DOHH2 (cell line): ENCODE measurements around the gene FAM180B.

ENCODE experiments used
- H3F3A ChIP-seq: fragments of 200-600 bp; sonication (generic), shearing (Covaris generic); 2 replicates; pipeline ENCODE4 v1.6.0; 2016; ENCODE audit warnings: antibody characterized with exemption, mild to moderate bottlenecking; ENCODE audit not compliant: control insufficient read depth, insufficient read depth
- H3K27ac ChIP-seq: fragments of 200-600 bp; sonication (generic); 2 replicates; pipeline ENCODE4 v1.5.1; 2014; ENCODE audit warnings: low read depth, mild to moderate bottlenecking, low read length, moderate library complexity
- H3K27me3 ChIP-seq: fragments of 200-600 bp; sonication (generic); 2 replicates; pipeline ENCODE4 v1.6.1; 2014; ENCODE audit warnings: mild to moderate bottlenecking, low read length, mixed read lengths; ENCODE audit not compliant: control insufficient read depth
- H3K36me3 ChIP-seq: fragments of 200-600 bp; sonication (generic); 2 replicates; pipeline ENCODE4 v1.6.1; 2014; ENCODE audit warnings: mild to moderate bottlenecking, low read length, moderate library complexity, mixed read lengths; ENCODE audit not compliant: control insufficient read depth
- H3K4me1 ChIP-seq: fragments of 200-600 bp; sonication (generic); 2 replicates; pipeline ENCODE4 v1.6.1; 2014; ENCODE audit warnings: mild to moderate bottlenecking, low read length, mixed read lengths; ENCODE audit not compliant: control insufficient read depth
- H3K4me2 ChIP-seq: fragments of 200-600 bp; sonication (generic); 2 replicates; pipeline ENCODE4 v1.6.0; 2014; ENCODE audit warnings: mild to moderate bottlenecking, low read length, moderate library complexity
- H3K4me3 ChIP-seq: fragments of 200-600 bp; sonication (generic); 2 replicates; pipeline ENCODE4 v1.5.1; 2014; ENCODE audit warnings: mild to moderate bottlenecking, low read length, mixed read lengths
- H3K79me2 ChIP-seq: fragments of 200-600 bp; sonication (generic); 2 replicates; pipeline ENCODE4 v1.6.1; 2014; ENCODE audit warnings: mild to moderate bottlenecking, low read length, mixed read lengths; ENCODE audit not compliant: control insufficient read depth
- H3K9me2 ChIP-seq: fragments of 200-600 bp; sonication (generic); replicated peaks from 2 replicates; pipeline ENCODE4 v1.6.1; 2014; ENCODE audit warnings: mild to moderate bottlenecking, low read length, mixed read lengths; ENCODE audit not compliant: control insufficient read depth
- H3K9me3 ChIP-seq: fragments of 200-600 bp; sonication (generic); 2 replicates; pipeline ENCODE4 v1.6.1; 2014; ENCODE audit warnings: antibody characterized with exemption, low read length, mixed read lengths; ENCODE audit not compliant: control insufficient read depth, insufficient read depth
- H4K20me1 ChIP-seq: fragments of 200-600 bp; sonication (generic); 2 replicates; pipeline ENCODE4 v1.6.0; 2014; ENCODE audit warnings: low read depth, mild to moderate bottlenecking, antibody characterized with exemption, low read length, moderate library complexity; ENCODE audit not compliant: control insufficient read depth, insufficient read depth
- EZH2phosphoT487 ChIP-seq: fragments of 200-600 bp; sonication (generic); IDR thresholded peaks from 2 replicates; pipeline ENCODE4 v1.6.1; 2017; ENCODE audit warnings: borderline replicate concordance, mild to moderate bottlenecking, antibody characterized with exemption, low read length, moderate library complexity, mixed read lengths
- TF ChIP-seq, protein P1 (sequence below): fragments of 200-600 bp; sonication (generic); IDR thresholded peaks from one replicate; pipeline ENCODE4 v1.5.1; 2014; ENCODE audit warnings: antibody characterized with exemption, mild to moderate bottlenecking, low read depth, low read length; ENCODE audit not compliant: poor library complexity, severe bottlenecking

FAM180B gene

DNA sequence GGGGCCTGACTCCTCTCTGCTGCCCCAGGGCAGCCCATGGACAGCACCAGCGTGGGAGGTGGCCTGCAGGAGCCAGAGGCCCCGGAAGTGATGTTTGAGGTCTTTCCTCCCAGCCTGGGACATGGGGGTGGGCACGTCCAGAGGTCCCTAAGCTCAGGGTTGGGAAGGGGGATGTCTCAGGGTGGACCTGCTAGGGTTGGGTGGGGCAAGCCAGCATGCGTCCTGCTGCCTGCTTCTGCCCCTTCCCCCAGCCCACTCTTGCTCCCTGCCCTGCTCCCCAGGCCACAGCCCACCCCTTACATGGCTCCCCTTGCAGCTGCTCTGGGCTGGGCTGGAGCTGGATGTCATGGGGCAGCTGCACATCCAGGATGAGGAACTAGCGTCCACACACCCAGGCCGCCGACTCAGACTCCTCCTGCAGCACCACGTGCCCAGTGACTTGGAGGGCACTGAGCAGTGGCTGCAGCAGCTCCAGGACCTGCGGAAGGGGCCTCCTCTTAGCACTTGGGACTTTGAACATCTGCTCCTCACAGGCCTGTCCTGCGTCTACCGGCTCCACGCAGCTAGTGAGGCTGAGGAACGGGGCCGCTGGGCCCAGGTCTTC is 1.3 kb downstream of the FAM180B start:
- H3K79me2 ChIP-seq = no peaks in the 10 kb centered on the region
- H3K4me1 ChIP-seq = peaks cover 7% of the 10 kb centered on the region; the same call in 1 of the 2 replicates
- H3K4me3 ChIP-seq = no peak overlapping the region
- peaks cover 9% of the 10 kb centered on the region for H3K27me3 ChIP-seq
- no peak overlapping the region for H3K27ac ChIP-seq
- H3K9me2 ChIP-seq = no peaks in the 10 kb centered on the region
- H4K20me1 ChIP-seq = no peaks in the 10 kb centered on the region
- TF ChIP-seq, protein P1, sequence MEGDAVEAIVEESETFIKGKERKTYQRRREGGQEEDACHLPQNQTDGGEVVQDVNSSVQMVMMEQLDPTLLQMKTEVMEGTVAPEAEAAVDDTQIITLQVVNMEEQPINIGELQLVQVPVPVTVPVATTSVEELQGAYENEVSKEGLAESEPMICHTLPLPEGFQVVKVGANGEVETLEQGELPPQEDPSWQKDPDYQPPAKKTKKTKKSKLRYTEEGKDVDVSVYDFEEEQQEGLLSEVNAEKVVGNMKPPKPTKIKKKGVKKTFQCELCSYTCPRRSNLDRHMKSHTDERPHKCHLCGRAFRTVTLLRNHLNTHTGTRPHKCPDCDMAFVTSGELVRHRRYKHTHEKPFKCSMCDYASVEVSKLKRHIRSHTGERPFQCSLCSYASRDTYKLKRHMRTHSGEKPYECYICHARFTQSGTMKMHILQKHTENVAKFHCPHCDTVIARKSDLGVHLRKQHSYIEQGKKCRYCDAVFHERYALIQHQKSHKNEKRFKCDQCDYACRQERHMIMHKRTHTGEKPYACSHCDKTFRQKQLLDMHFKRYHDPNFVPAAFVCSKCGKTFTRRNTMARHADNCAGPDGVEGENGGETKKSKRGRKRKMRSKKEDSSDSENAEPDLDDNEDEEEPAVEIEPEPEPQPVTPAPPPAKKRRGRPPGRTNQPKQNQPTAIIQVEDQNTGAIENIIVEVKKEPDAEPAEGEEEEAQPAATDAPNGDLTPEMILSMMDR = no peak
- TF ChIP-seq EZH2phosphoT487 = no peak
- H3K9me3 ChIP-seq = no peaks in the 10 kb centered on the region
- peaks cover 25% of the 10 kb centered on the region for H3K36me3 ChIP-seq
- no peaks in the 10 kb centered on the region for H3F3A ChIP-seq
- H3K4me2 ChIP-seq = no peak overlapping the region

DNA sequence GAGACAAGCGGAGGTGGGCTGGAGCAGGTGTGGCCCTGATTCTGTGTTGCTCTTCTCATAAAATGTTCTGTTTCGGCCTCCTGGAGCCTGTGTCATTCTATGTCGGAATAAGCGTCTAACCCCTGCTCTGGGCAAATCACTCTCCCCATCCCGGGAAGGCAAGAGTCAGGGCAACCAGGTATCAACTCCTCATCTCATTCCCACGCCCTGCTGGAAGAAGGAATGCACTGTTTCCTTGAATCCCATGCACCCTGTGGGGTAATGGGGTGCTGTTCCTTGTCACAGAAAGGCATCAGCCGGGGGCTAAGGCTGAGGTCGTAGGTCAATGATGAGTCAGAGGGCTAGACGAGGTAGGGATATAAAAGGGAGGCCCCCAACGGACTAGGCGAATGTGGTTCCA is 2.6 kb downstream of the FAM180B start:
- Histone ChIP-seq H3K4me1 (peaks cover 7% of the 10 kb centered on the region; the same call in 1 of the 2 replicates), H3F3A (no peaks in the 10 kb centered on the region), H3K9me2 (no peaks in the 10 kb centered on the region), H3K4me2 (no peak overlapping the region), H3K27me3 (peaks cover 22% of the 10 kb centered on the region), H3K36me3 (peaks cover 12% of the 10 kb centered on the region), H3K9me3 (no peaks in the 10 kb centered on the region), H3K4me3 (no peak overlapping the region), H3K79me2 (no peaks in the 10 kb centered on the region), H3K27ac (no peak overlapping the region), H4K20me1 (no peaks in the 10 kb centered on the region)
- TF ChIP-seq, protein P1 = no peak

DNA sequence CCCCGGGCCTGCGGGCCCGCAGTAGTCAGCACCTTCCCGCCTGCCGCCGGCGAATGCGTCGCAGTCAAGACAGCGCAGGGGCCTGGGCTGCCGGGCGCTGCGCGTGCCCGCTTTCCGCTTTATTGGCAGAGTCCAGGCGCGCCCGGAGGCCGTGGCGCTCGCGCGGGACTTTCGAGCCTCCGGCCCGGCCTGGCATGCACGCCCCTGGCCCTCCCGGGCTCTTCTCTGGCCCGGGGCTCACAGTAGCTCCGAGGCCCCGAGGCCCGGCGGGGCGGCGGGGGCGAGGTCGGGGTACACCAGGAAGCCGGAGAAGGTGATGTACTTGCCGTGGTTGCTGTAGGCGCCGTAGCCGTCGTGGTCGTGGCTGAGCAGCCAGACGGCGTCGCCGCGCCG is 3.1 kb downstream of the FAM180B start:
- Histone ChIP-seq H3K4me2 (no peak overlapping the region), H3K27ac (no peak overlapping the region), H3K79me2 (no peaks in the 10 kb centered on the region), H3K9me3 (no peaks in the 10 kb centered on the region), H3F3A (no peaks in the 10 kb centered on the region), H3K4me3 (no peak overlapping the region), H3K4me1 (peaks cover 7% of the 10 kb centered on the region; the same call in 1 of the 2 replicates), H3K27me3 (peaks cover 25% of the 10 kb centered on the region), H3K9me2 (no peaks in the 10 kb centered on the region), H4K20me1 (no peaks in the 10 kb centered on the region), H3K36me3 (peaks cover 7% of the 10 kb centered on the region)
- TF ChIP-seq, protein P1 = no peak
- TF ChIP-seq EZH2phosphoT487 = no peak
